SU-DHL-6 (cell line): ENCODE data around the gene ATF6.

Experiments used
- H2AFZ ChIP-seq: fragments of 200-600 bp; sonication (generic); 2 replicates; pipeline ENCODE4 v1.6.1; 2014; ENCODE audit warnings: low read depth, mild to moderate bottlenecking, moderate library complexity, mixed read lengths, antibody characterized with exemption, low read length; ENCODE audit not compliant: severe bottlenecking
- H3F3A ChIP-seq: fragments of 200-600 bp; shearing (Covaris generic); 2 replicates; pipeline ENCODE4 v1.6.0; 2016; ENCODE audit warnings: antibody characterized with exemption, mild to moderate bottlenecking; ENCODE audit not compliant: insufficient read depth
- H3K27ac ChIP-seq: fragments of 200-600 bp; sonication (generic); 2 replicates; pipeline ENCODE4 v1.5.1; 2016; ENCODE audit warnings: low read depth, mild to moderate bottlenecking, low read length, moderate library complexity, mixed read lengths
- H3K27me3 ChIP-seq: fragments of 200-600 bp; sonication (generic), shearing (Covaris generic); 2 replicates; pipeline ENCODE4 v1.6.0; 2014; ENCODE audit warnings: mild to moderate bottlenecking, low read length
- H3K36me3 ChIP-seq: fragments of 200-600 bp; sonication (generic); 2 replicates; pipeline ENCODE4 v1.6.1; 2014; ENCODE audit warnings: mild to moderate bottlenecking, low read length, mixed read lengths
- H3K4me2 ChIP-seq: fragments of 300-600, 200-600 bp; shearing (Covaris generic), sonication (generic); 2 replicates; pipeline ENCODE4 v1.6.0; 2014; ENCODE audit warnings: low read length, low read depth, mild to moderate bottlenecking; ENCODE audit not compliant: poor library complexity, severe bottlenecking
- H3K4me3 ChIP-seq: fragments of 200-600 bp; sonication (generic); 2 replicates; pipeline ENCODE4 v1.5.1; 2014; ENCODE audit warnings: antibody characterized with exemption, low read length, mild to moderate bottlenecking, mixed read lengths; ENCODE audit not compliant: insufficient read depth, poor library complexity, severe bottlenecking
- H3K79me2 ChIP-seq: fragments of 200-600 bp; sonication (generic); 2 replicates; pipeline ENCODE4 v1.6.1; 2014; ENCODE audit warnings: mild to moderate bottlenecking, low read length, moderate library complexity; ENCODE audit not compliant: insufficient read depth
- H3K9ac ChIP-seq: fragments of 200-600 bp; sonication (generic); 2 replicates; pipeline ENCODE4 v1.7.0; 2014; ENCODE audit warnings: mild to moderate bottlenecking, low read length
- H3K9me2 ChIP-seq: fragments of 200-600 bp; sonication (generic); replicated peaks from 2 replicates; pipeline ENCODE4 v1.6.1; 2014; ENCODE audit warnings: low read length; ENCODE audit not compliant: insufficient read depth
- H3K9me3 ChIP-seq: fragments of 200-600 bp; sonication (generic); 2 replicates; pipeline ENCODE4 v1.6.1; 2014; ENCODE audit warnings: low read length, mixed read lengths; ENCODE audit not compliant: insufficient read depth
- H4K20me1 ChIP-seq: fragments of 200-600 bp; sonication (generic); 2 replicates; pipeline ENCODE4 v1.6.1; 2014; ENCODE audit warnings: low read depth, mild to moderate bottlenecking, antibody characterized with exemption, low read length, moderate library complexity, mixed read lengths
- EZH2phosphoT487 ChIP-seq: fragments of 200-600 bp; sonication (generic), shearing (Covaris generic); conservative IDR thresholded peaks from 2 replicates; pipeline ENCODE4 v1.6.1; 2018; ENCODE audit warnings: mild to moderate bottlenecking, antibody characterized with exemption, low read length, moderate library complexity, mixed read lengths
- TF ChIP-seq, protein P1 (sequence below): fragments of 200-600 bp; sonication (generic); IDR thresholded peaks from one replicate; pipeline ENCODE4 v1.5.1; 2017; ENCODE audit warnings: antibody characterized with exemption, mild to moderate bottlenecking, low read length, moderate library complexity; ENCODE audit not compliant: insufficient read depth, poor library complexity, severe bottlenecking

The ATF6 gene

DNA sequence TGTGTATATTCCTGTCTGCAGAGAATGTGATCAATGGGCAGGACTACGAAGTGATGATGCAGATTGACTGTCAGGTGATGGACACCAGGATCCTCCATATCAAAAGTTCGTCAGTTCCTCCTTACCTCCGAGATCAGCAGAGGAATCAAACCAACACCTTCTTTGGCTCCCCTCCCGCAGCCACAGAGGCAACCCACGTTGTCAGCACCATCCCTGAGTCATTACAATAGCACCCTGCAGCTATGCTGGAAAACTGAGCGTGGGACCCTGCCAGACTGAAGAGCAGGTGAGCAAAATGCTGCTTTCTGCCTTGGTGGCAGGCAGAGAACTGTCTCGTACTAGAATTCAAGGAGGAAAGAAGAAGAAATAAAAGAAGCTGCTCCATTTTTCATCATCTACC is 192.3 kb downstream of the ATF6 start:
- H3K9me3 ChIP-seq: no peaks in the 10 kb centered on the region
- no peak overlapping the region for H2AFZ ChIP-seq
- no peaks in the 10 kb centered on the region for H3K9me2 ChIP-seq
- H3K79me2 ChIP-seq: no peaks in the 10 kb centered on the region
- no peak overlapping the region for H3K4me3 ChIP-seq
- H3K27me3 ChIP-seq: no peaks in the 10 kb centered on the region
- no peak overlapping the region for H3K27ac ChIP-seq
- H4K20me1 ChIP-seq: no peaks in the 10 kb centered on the region
- H3K36me3 ChIP-seq: peaks cover 2% of the 10 kb centered on the region; the same call in 1 of the 2 replicates
- H3K9ac ChIP-seq: no peak overlapping the region
- H3F3A ChIP-seq: no peaks in the 10 kb centered on the region
- TF ChIP-seq, protein P1, sequence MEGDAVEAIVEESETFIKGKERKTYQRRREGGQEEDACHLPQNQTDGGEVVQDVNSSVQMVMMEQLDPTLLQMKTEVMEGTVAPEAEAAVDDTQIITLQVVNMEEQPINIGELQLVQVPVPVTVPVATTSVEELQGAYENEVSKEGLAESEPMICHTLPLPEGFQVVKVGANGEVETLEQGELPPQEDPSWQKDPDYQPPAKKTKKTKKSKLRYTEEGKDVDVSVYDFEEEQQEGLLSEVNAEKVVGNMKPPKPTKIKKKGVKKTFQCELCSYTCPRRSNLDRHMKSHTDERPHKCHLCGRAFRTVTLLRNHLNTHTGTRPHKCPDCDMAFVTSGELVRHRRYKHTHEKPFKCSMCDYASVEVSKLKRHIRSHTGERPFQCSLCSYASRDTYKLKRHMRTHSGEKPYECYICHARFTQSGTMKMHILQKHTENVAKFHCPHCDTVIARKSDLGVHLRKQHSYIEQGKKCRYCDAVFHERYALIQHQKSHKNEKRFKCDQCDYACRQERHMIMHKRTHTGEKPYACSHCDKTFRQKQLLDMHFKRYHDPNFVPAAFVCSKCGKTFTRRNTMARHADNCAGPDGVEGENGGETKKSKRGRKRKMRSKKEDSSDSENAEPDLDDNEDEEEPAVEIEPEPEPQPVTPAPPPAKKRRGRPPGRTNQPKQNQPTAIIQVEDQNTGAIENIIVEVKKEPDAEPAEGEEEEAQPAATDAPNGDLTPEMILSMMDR: no peak
- TF ChIP-seq EZH2phosphoT487: no peak
- H3K4me2 ChIP-seq: no peak overlapping the region

DNA sequence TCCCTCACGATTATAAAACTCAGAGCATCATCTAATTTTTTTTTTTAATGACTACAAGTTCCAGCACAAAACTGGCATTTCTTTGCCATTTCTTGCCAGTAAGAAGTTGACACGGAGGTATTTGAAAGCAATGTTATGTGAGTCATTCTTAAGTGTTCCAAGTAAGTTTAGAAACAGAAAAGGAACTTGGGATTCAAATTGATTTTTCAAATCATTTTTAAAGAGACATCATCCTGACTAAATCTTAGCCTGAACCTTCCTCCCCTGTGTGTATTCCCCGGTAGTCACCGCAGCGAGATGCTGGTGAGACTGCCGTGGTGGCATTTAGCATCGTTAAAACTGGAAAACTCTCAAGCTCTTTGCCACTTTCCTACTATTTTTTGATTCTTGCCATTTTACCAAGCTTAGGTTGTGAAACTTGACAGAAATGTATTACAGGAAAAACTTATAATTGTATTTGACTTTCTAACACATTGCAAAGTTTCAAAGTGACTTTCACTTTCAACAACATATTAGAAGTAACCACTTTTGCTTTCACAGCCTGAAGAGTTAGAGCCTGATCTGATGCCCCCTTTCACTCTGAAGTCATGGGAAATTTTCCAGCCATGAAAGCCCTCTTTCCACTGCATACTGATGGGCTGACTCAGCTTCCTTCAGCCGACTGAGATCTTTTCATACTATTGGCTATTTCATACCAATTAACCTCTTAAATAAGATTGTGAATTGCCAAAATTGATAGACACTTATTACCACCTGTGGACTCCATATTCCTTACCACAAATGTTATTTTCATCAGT is 196.2 kb downstream of the ATF6 start:
- no peaks in the 10 kb centered on the region for H3F3A ChIP-seq
- no peak overlapping the region for H3K27ac ChIP-seq
- H4K20me1 ChIP-seq: no peaks in the 10 kb centered on the region
- no peak overlapping the region for H3K4me2 ChIP-seq
- no peak overlapping the region for H3K4me3 ChIP-seq
- no peaks in the 10 kb centered on the region for H3K79me2 ChIP-seq
- H3K9me3 ChIP-seq: no peaks in the 10 kb centered on the region
- TF ChIP-seq EZH2phosphoT487: no peak
- TF ChIP-seq, protein P1: no peak
- no peaks in the 10 kb centered on the region for H3K27me3 ChIP-seq
- H3K9ac ChIP-seq: no peak overlapping the region
- peaks cover 2% of the 10 kb centered on the region; the same call in 1 of the 2 replicates for H3K36me3 ChIP-seq
- H3K9me2 ChIP-seq: no peaks in the 10 kb centered on the region
- H2AFZ ChIP-seq: no peak overlapping the region

- H3K4me3 ChIP-seq: no peak overlapping the region
- no peak overlapping the region for H3K27ac ChIP-seq
- H3K9ac ChIP-seq: no peak overlapping the region
- H2AFZ ChIP-seq: no peak overlapping the region
- 0 out of 2 replicates have a peak, but pooled peaks cover 2% of the 10 kb centered on the region for H3K36me3 ChIP-seq
- no peaks in the 10 kb centered on the region for H3K27me3 ChIP-seq
- no peak overlapping the region for H3K4me2 ChIP-seq
- H3K9me2 ChIP-seq: no peaks in the 10 kb centered on the region
- H3K9me3 ChIP-seq: no peaks in the 10 kb centered on the region
- no peak for TF ChIP-seq EZH2phosphoT487
- TF ChIP-seq, protein P1: no peak
- H4K20me1 ChIP-seq: no peaks in the 10 kb centered on the region
- no peaks in the 10 kb centered on the region for H3F3A ChIP-seq
- H3K79me2 ChIP-seq: no peaks in the 10 kb centered on the region
Measured at GRCh38 chr1:161966067-161966466, 199.9 kb downstream of the ATF6 start.
